ENCODE data around the gene CAMK2D.

The CAMK2D gene

GRCh38 chr4:113565702-113566012, 195.9 kb downstream of the CAMK2D start:
- Histone ChIP-seq H3K27me3 (replicated peaks; ENCODE audit: insufficient read depth, low read length) (peaks cover 42% of the 10 kb centered on the region), H2AFZ (ENCODE audit: low read length) (no peak overlapping the region), H3K4me1 (ENCODE audit: low read length) (peaks cover 29% of the 10 kb centered on the region), H3K9ac (ENCODE audit: low read length) (no peak overlapping the region), H3K36me3 (replicated peaks; ENCODE audit: insufficient read depth, low read length) (no peaks in the 10 kb centered on the region), H4K20me1 (ENCODE audit: insufficient read depth, low read length) (no peaks in the 10 kb centered on the region), H3K9me2 (replicated peaks; ENCODE audit: insufficient read depth, low read length) (no peaks in the 10 kb centered on the region), H3F3A (ENCODE audit: insufficient read depth, low read length) (peaks cover 5% of the 10 kb centered on the region; the same call in 1 of the 2 replicates), H3K79me2 (ENCODE audit: low read length) (no peaks in the 10 kb centered on the region), H3K9me3 (replicated peaks; ENCODE audit: insufficient read depth, low read length) (no peaks in the 10 kb centered on the region), H3K27ac (ENCODE audit: low read length) (no peak overlapping the region), H3K4me2 (ENCODE audit: low read depth, low read length) (no peak overlapping the region), H3K4me3 (ENCODE audit: low read length) (no peak overlapping the region)
- DNase-seq, result no peak
- TF ChIP-seq CTCF (IDR thresholded peaks at IDR 0.05; ENCODE audit: low read length) (no peak), EZH2 (optimal IDR thresholded peaks at IDR 0.05; ENCODE audit: low read depth, low read length) (no peak), EZH2phosphoT487 (IDR thresholded peaks at IDR 0.05; ENCODE audit: low read length) (no peak)

- H3K79me2 ChIP-seq (ENCODE audit: low read length), result no peaks in the 10 kb centered on the region
- DNase-seq, result no peak
- no peak overlapping the region for H3K9ac ChIP-seq (ENCODE audit: low read length)
- H3K4me1 ChIP-seq (ENCODE audit: low read length), result peaks cover 29% of the 10 kb centered on the region
- no peaks in the 10 kb centered on the region for H3K36me3 ChIP-seq (replicated peaks; ENCODE audit: insufficient read depth, low read length)
- H3K9me3 ChIP-seq (replicated peaks; ENCODE audit: insufficient read depth, low read length), result no peaks in the 10 kb centered on the region
- no peaks in the 10 kb centered on the region for H3K9me2 ChIP-seq (replicated peaks; ENCODE audit: insufficient read depth, low read length)
- no peak overlapping the region; the same call in 1 of the 2 replicates for H3K27ac ChIP-seq (ENCODE audit: low read length)
- H3K4me2 ChIP-seq (ENCODE audit: low read depth, low read length), result peak overlapping the region; percentile 51
- H3K4me3 ChIP-seq (ENCODE audit: low read length), result 0 out of 2 replicates have a peak overlapping the region, but pooled peaks have one; percentile 12
- peaks cover 42% of the 10 kb centered on the region for H3K27me3 ChIP-seq (replicated peaks; ENCODE audit: insufficient read depth, low read length)
- TF ChIP-seq EZH2 (optimal IDR thresholded peaks at IDR 0.05; ENCODE audit: low read depth, low read length) (no peak), EZH2phosphoT487 (IDR thresholded peaks at IDR 0.05; ENCODE audit: low read length) (no peak), CTCF (IDR thresholded peaks at IDR 0.05; ENCODE audit: low read length) (no peak)
- H4K20me1 ChIP-seq (ENCODE audit: insufficient read depth, low read length), result no peaks in the 10 kb centered on the region
- H3F3A ChIP-seq (ENCODE audit: insufficient read depth, low read length), result peaks cover 5% of the 10 kb centered on the region; the same call in 1 of the 2 replicates
- no peak overlapping the region for H2AFZ ChIP-seq (ENCODE audit: low read length)
Observed at GRCh38 chr4:113564493-113564892, 197.0 kb downstream of the CAMK2D start.

DNA sequence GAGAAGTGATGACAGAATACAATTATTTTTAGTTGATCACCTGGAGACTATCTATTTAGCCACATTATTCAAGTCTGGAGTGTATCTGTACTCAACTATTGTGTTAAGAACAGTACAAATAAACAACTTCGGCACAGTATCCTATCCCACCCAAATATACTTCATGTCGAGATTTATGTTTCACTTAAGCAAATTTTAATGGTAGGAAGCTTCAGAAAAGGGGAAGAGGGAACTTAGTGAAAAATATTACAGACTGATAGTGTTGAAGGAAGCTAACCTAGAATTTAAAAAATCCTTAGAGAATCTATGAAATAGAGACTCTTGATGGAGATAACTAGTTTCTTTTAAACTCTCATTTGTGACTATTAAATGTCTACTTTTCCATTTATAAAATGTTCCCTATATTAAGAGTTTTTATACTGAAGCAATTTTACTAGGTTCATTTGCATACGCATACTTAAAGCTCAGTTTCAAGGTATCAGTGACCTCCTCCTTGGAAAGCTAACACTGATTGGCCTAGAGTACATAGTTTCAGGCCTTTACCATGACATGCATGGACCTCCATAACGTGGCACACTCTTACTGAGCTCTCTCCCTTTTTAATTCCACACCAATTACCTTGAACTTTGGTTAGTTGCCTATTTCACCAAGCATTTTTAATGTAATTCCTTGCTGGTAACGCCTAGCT, 197.7 kb downstream of the CAMK2D start:
- Histone ChIP-seq H3K36me3 (replicated peaks; ENCODE audit: insufficient read depth, low read length) (no peaks in the 10 kb centered on the region), H4K20me1 (ENCODE audit: insufficient read depth, low read length) (no peaks in the 10 kb centered on the region), H3K4me1 (ENCODE audit: low read length) (peaks cover 29% of the 10 kb centered on the region), H3K4me2 (ENCODE audit: low read depth, low read length) (peak overlapping the region; percentile 51), H2AFZ (ENCODE audit: low read length) (no peak overlapping the region), H3K27ac (ENCODE audit: low read length) (no peak overlapping the region), H3K4me3 (ENCODE audit: low read length) (no peak overlapping the region), H3F3A (ENCODE audit: insufficient read depth, low read length) (peaks cover 5% of the 10 kb centered on the region; the same call in 1 of the 2 replicates), H3K9ac (ENCODE audit: low read length) (no peak overlapping the region), H3K9me3 (replicated peaks; ENCODE audit: insufficient read depth, low read length) (no peaks in the 10 kb centered on the region), H3K79me2 (ENCODE audit: low read length) (no peaks in the 10 kb centered on the region), H3K9me2 (replicated peaks; ENCODE audit: insufficient read depth, low read length) (no peaks in the 10 kb centered on the region), H3K27me3 (replicated peaks; ENCODE audit: insufficient read depth, low read length) (peaks cover 39% of the 10 kb centered on the region)
- DNase-seq, result no peak
- no peak for TF ChIP-seq CTCF (IDR thresholded peaks at IDR 0.05; ENCODE audit: low read length)
- no peak for TF ChIP-seq EZH2phosphoT487 (IDR thresholded peaks at IDR 0.05; ENCODE audit: low read length)
- no peak for TF ChIP-seq EZH2 (optimal IDR thresholded peaks at IDR 0.05; ENCODE audit: low read depth, low read length)
